HEK293 (cell line): ENCODE measurements around the gene MSH5.
"Not testable (repeated sequence)": the region's sequence is repeated elsewhere in the genome, so short reads cannot be mapped to it uniquely, and the experiment has no call there.

Experiments used
- CTCF ChIP-seq: fragments of 450-650 bp; formaldehyde crosslinking; IDR thresholded peaks from 2 replicates; pipeline ENCODE4 v1.5.1; 2016; ENCODE audit warnings: missing biosample characterization, missing genetic modification characterization
- HOXD13 ChIP-seq: sonication (generic); formaldehyde crosslinking; IDR thresholded peaks from 2 replicates; pipeline ENCODE4 v1.8.0; 2022; ENCODE audit warnings: missing genetic modification reagents, borderline replicate concordance
- MZF1 ChIP-seq: fragments of 450-650 bp; formaldehyde crosslinking; IDR thresholded peaks from 2 replicates; pipeline ENCODE4 v1.5.1; 2017; ENCODE audit warnings: missing biosample characterization, missing genetic modification characterization, borderline replicate concordance
- ZBTB8A ChIP-seq: fragments of 450-650 bp; formaldehyde crosslinking; IDR thresholded peaks from 2 replicates; pipeline ENCODE4 v1.5.1; 2016; ENCODE audit warnings: missing biosample characterization, missing genetic modification characterization
- ZNF175 ChIP-seq: fragments of 450-650 bp; formaldehyde crosslinking; IDR thresholded peaks from 2 replicates; pipeline ENCODE4 v1.5.1; 2016; ENCODE audit warnings: missing biosample characterization, missing genetic modification characterization
- ZNF521 ChIP-seq: fragments of 450-650 bp; formaldehyde crosslinking; IDR thresholded peaks from 2 replicates; pipeline ENCODE4 v1.5.1; 2017; ENCODE audit warnings: missing biosample characterization, mild to moderate bottlenecking, missing genetic modification characterization
- ZNF555 ChIP-seq: fragments of 450-650 bp; formaldehyde crosslinking; conservative IDR thresholded peaks from 2 replicates; pipeline ENCODE4 v1.5.1; 2017; ENCODE audit warnings: missing biosample characterization, mild to moderate bottlenecking, missing genetic modification characterization, inconsistent platforms
- ZSCAN18 ChIP-seq: fragments of 450-650 bp; formaldehyde crosslinking; IDR thresholded peaks from 2 replicates; pipeline ENCODE4 v1.5.1; 2016; ENCODE audit warnings: missing biosample characterization, missing genetic modification characterization
- TF ChIP-seq, protein P1 (sequence below): fragments of 450-650 bp; formaldehyde crosslinking; IDR thresholded peaks from 2 replicates; pipeline ENCODE4 v1.5.1; 2016; ENCODE audit warnings: missing biosample characterization, missing genetic modification characterization

GRCh38 chr6:31801031-31801927 is 61.5 kb downstream of the MSH5 start:
- TF ChIP-seq, protein P1, sequence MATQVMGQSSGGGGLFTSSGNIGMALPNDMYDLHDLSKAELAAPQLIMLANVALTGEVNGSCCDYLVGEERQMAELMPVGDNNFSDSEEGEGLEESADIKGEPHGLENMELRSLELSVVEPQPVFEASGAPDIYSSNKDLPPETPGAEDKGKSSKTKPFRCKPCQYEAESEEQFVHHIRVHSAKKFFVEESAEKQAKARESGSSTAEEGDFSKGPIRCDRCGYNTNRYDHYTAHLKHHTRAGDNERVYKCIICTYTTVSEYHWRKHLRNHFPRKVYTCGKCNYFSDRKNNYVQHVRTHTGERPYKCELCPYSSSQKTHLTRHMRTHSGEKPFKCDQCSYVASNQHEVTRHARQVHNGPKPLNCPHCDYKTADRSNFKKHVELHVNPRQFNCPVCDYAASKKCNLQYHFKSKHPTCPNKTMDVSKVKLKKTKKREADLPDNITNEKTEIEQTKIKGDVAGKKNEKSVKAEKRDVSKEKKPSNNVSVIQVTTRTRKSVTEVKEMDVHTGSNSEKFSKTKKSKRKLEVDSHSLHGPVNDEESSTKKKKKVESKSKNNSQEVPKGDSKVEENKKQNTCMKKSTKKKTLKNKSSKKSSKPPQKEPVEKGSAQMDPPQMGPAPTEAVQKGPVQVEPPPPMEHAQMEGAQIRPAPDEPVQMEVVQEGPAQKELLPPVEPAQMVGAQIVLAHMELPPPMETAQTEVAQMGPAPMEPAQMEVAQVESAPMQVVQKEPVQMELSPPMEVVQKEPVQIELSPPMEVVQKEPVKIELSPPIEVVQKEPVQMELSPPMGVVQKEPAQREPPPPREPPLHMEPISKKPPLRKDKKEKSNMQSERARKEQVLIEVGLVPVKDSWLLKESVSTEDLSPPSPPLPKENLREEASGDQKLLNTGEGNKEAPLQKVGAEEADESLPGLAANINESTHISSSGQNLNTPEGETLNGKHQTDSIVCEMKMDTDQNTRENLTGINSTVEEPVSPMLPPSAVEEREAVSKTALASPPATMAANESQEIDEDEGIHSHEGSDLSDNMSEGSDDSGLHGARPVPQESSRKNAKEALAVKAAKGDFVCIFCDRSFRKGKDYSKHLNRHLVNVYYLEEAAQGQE (tag by site-specific recombination), result not testable (repeated sequence)
- not testable (repeated sequence) for TF ChIP-seq CTCF (tag by site-specific recombination); MZF1 (tag by site-specific recombination); ZNF555 (tag by site-specific recombination); ZBTB8A (tag by site-specific recombination); ZSCAN18; HOXD13 (CRISPR knock-in tag); ZNF175 (tag by site-specific recombination); ZNF521 (tag by site-specific recombination)
